SK-N-MC (cell line): ENCODE results near the gene PLXNA4.

ENCODE experiments used
- EZH2 ChIP-seq: fragments of 200-600 bp; sonication (generic); IDR thresholded peaks from one replicate; pipeline ENCODE4 v1.6.1; 2017; ENCODE audit warnings: antibody characterized with exemption
- FOXP2 ChIP-seq: optimal IDR thresholded peaks from 2 replicates; pipeline ENCODE3; 2011; ENCODE audit warnings: mild to moderate bottlenecking, moderate library complexity; ENCODE audit not compliant: insufficient read depth; ENCODE audit errors: extremely low read length, control extremely low read depth
- POLR2AphosphoS5 ChIP-seq: IDR thresholded peaks from 2 replicates; pipeline ENCODE4 v1.6.1; 2012; ENCODE audit warnings: mild to moderate bottlenecking, low read depth, low read length, borderline replicate concordance

DNA sequence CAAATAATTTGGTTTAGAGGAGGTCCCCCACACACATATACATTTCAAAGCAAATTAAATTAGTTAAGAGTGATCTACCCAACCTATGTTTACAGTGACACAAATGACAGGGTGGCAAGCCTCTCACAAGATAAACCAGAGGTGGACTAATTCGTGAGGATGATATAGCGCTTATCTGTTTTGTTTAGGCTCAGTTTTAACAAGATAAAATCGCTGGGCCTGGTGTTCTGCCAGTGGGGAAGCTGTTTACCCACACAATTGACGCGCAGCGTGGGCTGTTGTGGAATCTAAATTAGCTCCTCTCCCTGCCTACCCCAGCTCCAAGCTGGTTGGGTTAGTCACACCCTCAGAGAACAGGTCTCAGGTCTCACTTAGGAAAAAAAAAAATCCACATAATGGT, 16.7 kb upstream of the PLXNA4 start:
- TF ChIP-seq POLR2AphosphoS5 (no peak), EZH2 (no peak), FOXP2 (no peak)
